Activated CD8-positive, alpha-beta memory T cell treated with anti-CD3 and anti-CD28 coated beads for 48 hours (primary cell): ENCODE results near the gene CAPN2.
"Not testable (repeated sequence)": the region's sequence is repeated elsewhere in the genome, so short reads cannot be mapped to it uniquely, and the experiment has no call there.

Experiments used
- DNase-seq, 3 experiments: peaks; one replicate each; pipeline ENCODE4 v3.0.0-alpha.2; 2020; ENCODE audit warnings: low read depth in 2 of 3, low spot score in 2 of 3

The CAPN2 gene

GRCh38 chr1:223738465-223739365 is 26.4 kb downstream of the CAPN2 start:
- no peak for DNase-seq

GRCh38 chr1:223739366-223740037 is 27.2 kb downstream of the CAPN2 start:
- no peak for DNase-seq

- DNase-seq: not testable (repeated sequence)
Measured at GRCh38 chr1:223740038-223740736, 27.8 kb downstream of the CAPN2 start.

- no peak for DNase-seq
Measured at GRCh38 chr1:223741861-223742260, 29.5 kb downstream of the CAPN2 start.

- no peak for DNase-seq
Measured at GRCh38 chr1:223742856-223743517, 30.6 kb downstream of the CAPN2 start.

- DNase-seq: no peak
Measured at GRCh38 chr1:223745731-223746130, 33.4 kb downstream of the CAPN2 start.

- DNase-seq: no peak
Measured at GRCh38 chr1:223747838-223748335, 35.5 kb downstream of the CAPN2 start.

- no peak for DNase-seq
Measured at GRCh38 chr1:223748405-223748772, 36.0 kb downstream of the CAPN2 start.

- peak; percentile 13 to 45 (median 31) for DNase-seq
Measured at GRCh38 chr1:223748773-223749733, 36.7 kb downstream of the CAPN2 start.

- no peak for DNase-seq
Measured at GRCh38 chr1:223750730-223751570, 38.6 kb downstream of the CAPN2 start.

GRCh38 chr1:223751696-223752095 is 39.4 kb downstream of the CAPN2 start:
- DNase-seq: no peak

- DNase-seq: no peak
Measured at GRCh38 chr1:223752721-223753515, 40.6 kb downstream of the CAPN2 start.

- DNase-seq: no peak
Measured at GRCh38 chr1:223754681-223755431, 42.5 kb downstream of the CAPN2 start.

- no peak for DNase-seq
Measured at GRCh38 chr1:223755432-223755792, 43.1 kb downstream of the CAPN2 start.

- no peak for DNase-seq
Measured at GRCh38 chr1:223755992-223756775, 43.8 kb downstream of the CAPN2 start.

- DNase-seq: no peak
Measured at GRCh38 chr1:223756806-223757700, 44.7 kb downstream of the CAPN2 start.
